Common myeloid progenitor, CD34-positive (primary cell): ENCODE measurements around the gene NKD2.

Experiments
- CTCF ChIA-PET: fragments of 350-600 bp; sonication (Branson Sonifier 250); formaldehyde crosslinking; loops from one replicate; lab custom pipeline; 2021; ENCODE audit warnings: antibody characterized with exemption; lab: Charles Lee
- POLR2A ChIA-PET: fragments of 350-600 bp; sonication (Branson Sonifier 250); formaldehyde crosslinking; loops from one replicate; lab custom pipeline; 2021; ENCODE audit warnings: antibody characterized with exemption; lab: Charles Lee
- DNase-seq, 3 donors: peaks; one replicate each; pipeline versions ENCODE4 v3.0.0 to v3.0.0-alpha.2; 2013
- H3K27ac ChIP-seq, 2 experiments: 1 replicate in 1 of 2; 2 replicates in 1 of 2; pipeline ENCODE4 v1.7.0; 2013; ENCODE audit warnings: inconsistent platforms in 2 of 2, low read length in 2 of 2, mild to moderate bottlenecking in 2 of 2, low read depth in 1 of 2, moderate library complexity in 1 of 2; ENCODE audit not compliant: severe bottlenecking in 2 of 2, insufficient read depth in 1 of 2, poor library complexity in 1 of 2
- H3K27me3 ChIP-seq, 5 experiments: replicated peaks in 2 of 5; 1 replicate in 3 of 5; 2 replicates in 2 of 5; pipeline versions ENCODE4 v1.6.1 to v1.7.0; 2013; ENCODE audit warnings: low read length in 4 of 5, mild to moderate bottlenecking in 2 of 5, moderate library complexity in 2 of 5, inconsistent platforms in 1 of 5; ENCODE audit not compliant: insufficient read depth in 5 of 5, control insufficient read depth in 4 of 5
- H3K36me3 ChIP-seq, 4 experiments: 1 replicate in 2 of 4; 2 replicates in 2 of 4; pipeline versions ENCODE4 v1.6.1 to v1.7.0; 2013; ENCODE audit warnings: low read length in 3 of 4, control low read depth in 1 of 4, mild to moderate bottlenecking in 1 of 4; ENCODE audit not compliant: control insufficient read depth in 4 of 4, insufficient read depth in 4 of 4
- H3K4me1 ChIP-seq, 4 experiments: 1 replicate in 3 of 4; 2 replicates in 1 of 4; pipeline versions ENCODE4 v1.6.1 to v1.7.1; 2013; ENCODE audit warnings: low read length in 3 of 4, mild to moderate bottlenecking in 3 of 4, control low read depth in 1 of 4, inconsistent platforms in 1 of 4, moderate library complexity in 1 of 4; ENCODE audit not compliant: control insufficient read depth in 4 of 4, insufficient read depth in 4 of 4; ENCODE audit errors: control extremely low read depth in 1 of 4
- H3K4me3 ChIP-seq, 7 experiments: 1 replicate in 4 of 7; 2 replicates in 3 of 7; pipeline versions ENCODE4 v1.5.1 to v1.7.0; 2013; ENCODE audit warnings: mild to moderate bottlenecking in 7 of 7, low read length in 6 of 7, moderate library complexity in 6 of 7, inconsistent platforms in 2 of 7, low read depth in 2 of 7, control low read depth in 1 of 7; ENCODE audit not compliant: insufficient read depth in 4 of 7, control insufficient read depth in 1 of 7; ENCODE audit errors: extremely low read depth in 1 of 7
- H3K9me3 ChIP-seq, 5 experiments: 1 replicate in 4 of 5; 2 replicates in 1 of 5; pipeline versions ENCODE4 v1.6.1 to v1.7.1; 2013; ENCODE audit warnings: low read length in 4 of 5, mild to moderate bottlenecking in 2 of 5, inconsistent platforms in 1 of 5, low read depth in 1 of 5, moderate library complexity in 1 of 5; ENCODE audit not compliant: control insufficient read depth in 4 of 5, insufficient read depth in 2 of 5; ENCODE audit errors: control extremely low read depth in 1 of 5
- WGBS: methylation state at CpG from one replicate; pipeline ENCODE4 v1.1.5; 2013; ENCODE audit not compliant: insufficient coverage; 5-methylcytosine and 5-hydroxymethylcytosine counted together

Gene NKD2

DNA sequence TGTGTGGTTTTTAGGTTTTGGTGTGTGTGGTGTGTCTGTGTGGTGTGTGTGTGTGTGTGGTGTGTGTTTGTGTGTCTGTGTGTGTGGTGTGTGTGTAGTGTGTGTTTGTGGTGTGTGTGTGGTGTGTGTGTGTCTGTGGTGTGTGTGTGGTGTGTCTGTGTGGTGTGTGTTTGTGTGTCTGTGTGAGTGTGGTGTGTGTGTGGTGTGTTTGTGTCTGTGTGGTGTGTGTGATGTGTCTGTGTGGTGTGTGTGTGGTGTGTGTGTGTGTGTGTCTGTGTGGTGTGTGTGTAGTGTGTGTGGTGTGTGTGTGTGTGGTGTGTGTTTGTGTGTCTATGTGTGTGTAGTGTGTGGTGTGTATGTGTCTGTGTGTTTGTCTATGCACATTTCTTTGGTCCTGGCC is 25.0 kb upstream of the NKD2 start:
- DNase-seq = peak in 1 of 3 donors; percentile 12
- ChIA-PET POLR2A (no interaction called here), CTCF (no interaction called here)
- Histone ChIP-seq H3K4me3 (no peak overlapping the region), H3K27me3 (peaks cover 0 to 11% (median 2%) of the 10 kb centered on the region in 5 experiments), H3K9me3 (peaks cover 0 to 17% (median 7%) of the 10 kb centered on the region in 5 experiments), H3K27ac (no peak overlapping the region), H3K36me3 (no peaks in the 10 kb centered on the region), H3K4me1 (no peaks in the 10 kb centered on the region)

DNA sequence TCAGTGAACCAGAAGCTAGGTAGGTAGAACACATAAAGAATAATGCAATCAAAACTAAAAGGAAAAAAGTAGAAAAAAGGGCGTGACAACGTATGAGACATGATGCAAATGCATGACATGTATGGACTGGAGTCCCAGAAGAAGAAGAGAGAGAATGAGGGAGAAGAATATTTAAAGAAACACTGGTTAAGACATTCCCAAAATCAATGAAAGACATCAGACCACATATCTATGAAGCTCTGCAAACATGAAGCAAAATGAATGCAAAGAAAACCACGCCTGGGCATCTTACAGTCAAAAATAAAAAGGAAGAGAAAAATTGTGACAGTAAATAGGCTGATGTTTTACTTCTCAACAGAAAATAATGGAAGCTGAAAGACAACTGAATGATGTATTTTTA is 23.8 kb upstream of the NKD2 start:
- no CpG with 5 or more reads among the region's 3 CpGs for WGBS
- Histone ChIP-seq H3K9me3 (peaks cover 0 to 17% (median 7%) of the 10 kb centered on the region in 5 experiments), H3K27me3 (peaks cover 0 to 18% (median 4%) of the 10 kb centered on the region in 5 experiments), H3K4me3 (no peak overlapping the region), H3K36me3 (no peaks in the 10 kb centered on the region), H3K27ac (no peak overlapping the region), H3K4me1 (peaks cover 0 to 5% (median 3%) of the 10 kb centered on the region in 4 experiments)
- DNase-seq = no peak
- CTCF ChIA-PET = no interaction called here
- POLR2A ChIA-PET = interaction anchor here (0.6 kb wide), 1 partner anchor 378 kb away, joined by 3 read pairs; no protein-coding TSS in a partner anchor

DNA sequence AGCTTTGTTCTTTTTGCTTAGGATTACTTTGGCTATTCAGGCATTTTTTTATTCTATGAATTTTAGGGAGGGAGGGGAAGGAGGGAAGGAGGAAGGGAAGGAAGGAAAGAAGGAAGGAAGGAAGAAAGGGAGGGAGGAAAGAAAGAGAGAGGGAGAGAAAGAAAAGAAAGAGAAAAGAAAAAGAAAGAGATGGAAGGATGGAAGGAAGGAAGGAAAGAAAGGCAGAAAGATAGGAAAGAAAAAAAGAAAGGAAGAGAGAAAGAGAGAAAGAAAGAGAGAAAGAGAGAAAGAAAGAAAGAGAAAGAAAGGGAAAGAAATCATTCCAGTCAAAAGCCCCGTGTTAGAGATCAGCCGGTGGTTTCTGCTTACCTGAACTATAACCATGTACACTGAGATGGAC is 20.8 kb upstream of the NKD2 start:
- H3K4me3 ChIP-seq = no peak overlapping the region
- ChIA-PET CTCF (interaction anchor here (1.1 kb wide), 1 partner anchor 20 kb away, joined by 3 read pairs; no protein-coding TSS in a partner anchor), POLR2A (no interaction called here)
- H3K36me3 ChIP-seq = no peaks in the 10 kb centered on the region
- H3K4me1 ChIP-seq = peaks cover 0 to 10% (median 9%) of the 10 kb centered on the region in 4 experiments
- WGBS = 50% methylated on average over 2 of the region's 2 CpGs
- H3K27ac ChIP-seq = no peak overlapping the region
- DNase-seq = no peak
- H3K9me3 ChIP-seq = peaks cover 0 to 17% (median 7%) of the 10 kb centered on the region in 5 experiments
- H3K27me3 ChIP-seq = peaks cover 0 to 32% (median 7%) of the 10 kb centered on the region in 5 experiments

DNA sequence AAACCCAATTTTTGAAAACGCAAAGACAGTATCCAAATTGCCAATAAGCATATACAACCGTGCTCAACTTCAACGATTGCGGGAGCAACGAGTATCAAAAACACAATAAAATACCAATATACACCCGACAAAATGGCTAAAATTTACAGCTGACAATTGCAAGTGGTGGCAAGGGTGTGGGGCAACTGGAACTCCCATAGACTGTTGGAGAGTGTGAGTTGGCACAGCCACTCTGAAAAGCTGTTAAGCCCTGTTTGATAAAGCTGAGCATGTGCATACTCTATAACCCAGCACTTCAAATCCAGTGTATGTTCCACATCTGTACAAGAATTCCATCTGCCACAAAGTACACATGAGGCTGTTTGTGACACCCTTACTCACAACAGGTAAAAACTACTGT is 20.3 kb upstream of the NKD2 start:
- Histone ChIP-seq H3K4me3 (no peak overlapping the region), H3K27me3 (peaks cover 0 to 33% (median 8%) of the 10 kb centered on the region in 5 experiments), H3K9me3 (peaks cover 0 to 17% (median 7%) of the 10 kb centered on the region in 5 experiments), H3K27ac (no peak overlapping the region), H3K36me3 (no peaks in the 10 kb centered on the region), H3K4me1 (peaks cover 0 to 10% (median 9%) of the 10 kb centered on the region in 4 experiments)
- no peak for DNase-seq
- ChIA-PET POLR2A (no interaction called here), CTCF (interaction anchor here (1.1 kb wide), 1 partner anchor 19 kb away, joined by 3 read pairs; no protein-coding TSS in a partner anchor)
- WGBS = 75% methylated on average over 4 of the region's 6 CpGs

DNA sequence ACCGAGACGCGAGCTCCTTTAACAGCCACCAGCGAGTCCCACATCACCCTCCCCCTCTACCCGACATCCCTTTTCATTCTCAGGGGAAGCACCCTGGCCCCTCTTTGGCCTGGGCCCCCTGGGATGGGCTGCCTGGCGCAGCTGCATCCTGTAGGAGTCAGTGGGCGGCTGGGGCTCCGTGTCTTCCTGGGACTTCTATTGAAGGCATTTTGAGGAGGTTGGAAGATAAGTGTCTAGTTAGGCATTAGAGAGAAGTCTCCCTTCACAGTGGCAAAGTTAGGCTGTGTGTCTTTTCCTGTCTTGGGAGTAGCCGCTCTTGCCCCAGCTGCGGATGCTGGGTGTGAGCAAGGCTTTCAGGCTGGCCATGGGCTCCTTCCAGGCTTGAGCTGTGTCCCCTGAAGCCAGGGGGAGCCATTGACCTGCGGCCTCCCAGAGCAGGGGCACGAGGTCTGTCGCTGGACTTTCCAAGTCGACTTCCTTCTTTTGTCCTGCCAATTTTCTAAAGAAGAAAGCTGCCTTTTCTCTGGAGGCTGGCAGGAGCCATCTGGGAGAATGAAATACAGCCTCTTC is 18.6 kb upstream of the NKD2 start:
- Histone ChIP-seq H3K27me3 (peaks cover 0 to 33% (median 12%) of the 10 kb centered on the region in 5 experiments), H3K27ac (no peak overlapping the region), H3K4me3 (no peak overlapping the region), H3K4me1 (peaks cover 0 to 10% (median 9%) of the 10 kb centered on the region in 4 experiments), H3K9me3 (peaks cover 0 to 7% (median 5%) of the 10 kb centered on the region in 5 experiments), H3K36me3 (no peaks in the 10 kb centered on the region)
- ChIA-PET POLR2A (no interaction called here), CTCF (interaction anchor here (0.7 to 1.7 kb wide), 7 partner anchors 12 to 184 kb away, joined by 3 to 6 read pairs (median 3); no protein-coding TSS in a partner anchor)
- DNase-seq = peak in 2 of 3 donors; percentile 26 to 31
- WGBS = 2% methylated on average over 12 of the region's 14 CpGs

DNA sequence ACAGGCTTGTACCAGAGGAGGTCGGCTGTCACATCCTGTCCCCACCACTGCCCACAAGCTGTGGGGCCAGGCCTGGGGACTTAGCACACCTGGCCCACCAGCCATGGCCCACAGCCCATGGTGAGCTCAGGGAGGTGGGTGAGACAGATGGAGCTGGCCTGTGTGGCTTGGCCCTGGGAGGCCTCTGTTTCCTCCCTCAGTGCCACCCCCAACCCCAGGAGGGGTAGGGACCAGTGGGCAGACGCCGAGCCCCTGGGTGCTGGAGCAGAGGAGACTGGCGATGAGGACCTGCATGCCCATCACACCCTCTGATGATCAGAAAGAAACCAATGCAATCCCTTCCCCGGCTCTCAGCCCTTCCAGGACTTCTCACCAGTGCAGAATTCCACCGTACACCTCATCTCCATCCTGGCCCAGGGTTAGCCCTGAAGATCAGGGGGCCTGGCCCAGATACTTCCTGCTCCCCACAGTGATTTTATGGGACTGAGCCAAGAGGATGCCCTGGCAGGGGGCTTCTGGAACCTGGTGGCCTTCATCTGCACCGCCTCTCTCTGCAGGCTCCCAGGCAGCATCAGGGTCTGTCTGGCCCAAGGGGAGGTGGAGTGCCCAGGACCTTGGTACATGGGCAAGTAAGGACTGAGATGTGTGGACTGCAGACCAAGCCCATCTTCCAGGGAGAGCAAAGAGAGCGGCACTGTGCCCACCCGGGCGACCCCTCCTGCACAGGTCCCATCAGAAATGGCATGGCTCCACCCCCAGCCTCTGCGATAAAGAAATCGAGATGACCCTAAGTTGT is 16.9 kb upstream of the NKD2 start:
- Histone ChIP-seq H3K36me3 (no peaks in the 10 kb centered on the region), H3K9me3 (peaks cover 0 to 2% (median 0%) of the 10 kb centered on the region in 5 experiments), H3K27ac (no peak overlapping the region), H3K4me1 (peaks cover 0 to 10% (median 9%) of the 10 kb centered on the region in 4 experiments), H3K4me3 (no peak overlapping the region), H3K27me3 (peaks cover 0 to 28% (median 12%) of the 10 kb centered on the region in 5 experiments)
- 97% methylated on average over 10 of the region's 12 CpGs for WGBS
- ChIA-PET POLR2A (no interaction called here), CTCF (interaction anchor here (1.4 to 1.7 kb wide), 2 partner anchors 16 to 19 kb away, joined by 4 to 6 read pairs; no protein-coding TSS in a partner anchor)
- no peak for DNase-seq
